HG03439 (cell line): ENCODE measurements around the gene RAD18.

Source experiments
- ATAC-seq: cut with Tn5 transposase; IDR thresholded peaks from one replicate; pipeline ENCODE4 v1.9.1; 2021; ENCODE audit warnings: mild to moderate bottlenecking, moderate library complexity; ENCODE audit not compliant: unreplicated experiment

Gene RAD18

GRCh38 chr3:8985876-8986275, 22.6 kb upstream of the RAD18 start:
- no peak for ATAC-seq

DNA sequence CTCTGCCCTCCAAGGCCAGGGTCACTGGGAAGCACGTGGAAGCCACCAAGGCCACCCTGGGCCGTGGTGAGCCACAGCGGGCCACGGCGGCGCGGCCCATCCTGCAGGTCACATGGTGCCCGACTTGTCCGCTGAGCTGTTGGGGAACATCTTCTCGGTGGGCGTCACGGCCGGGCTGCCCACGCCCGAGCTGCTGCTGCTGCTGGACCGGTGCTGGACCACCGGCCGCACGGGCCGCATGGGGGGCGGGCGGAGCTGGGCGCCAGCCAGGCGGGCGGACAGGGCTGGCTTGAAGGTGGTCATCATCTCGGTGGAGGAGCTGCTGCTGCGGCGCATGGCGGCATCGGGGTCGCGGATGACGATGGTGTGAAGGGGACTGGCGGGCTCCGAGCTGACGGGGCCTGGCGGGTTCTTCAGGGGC, 22.1 kb upstream of the RAD18 start:
- no peak for ATAC-seq

GRCh38 chr3:8984526-8984925, 21.3 kb upstream of the RAD18 start:
- no peak for ATAC-seq

DNA sequence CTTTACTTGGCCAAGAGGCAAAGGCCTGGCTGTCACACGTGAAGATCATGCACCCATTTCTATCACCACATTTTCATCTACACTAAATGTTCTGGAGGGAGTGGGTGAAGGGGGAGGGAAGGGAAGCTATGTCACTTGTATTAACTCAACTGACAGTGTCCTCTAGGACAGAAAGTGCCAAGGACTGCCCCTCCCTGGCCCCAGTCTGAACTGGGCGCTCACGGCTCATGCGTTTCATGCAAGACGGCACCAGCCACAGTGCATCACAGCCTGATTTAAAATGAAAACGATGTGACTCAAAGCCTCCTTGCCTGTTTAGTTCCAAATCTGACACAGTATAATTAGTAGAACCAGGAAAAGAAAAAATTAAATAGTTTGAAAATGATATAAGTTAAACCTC, 20.8 kb upstream of the RAD18 start:
- no peak for ATAC-seq

- no peak for ATAC-seq
Observed at GRCh38 chr3:8983591-8983990, 20.3 kb upstream of the RAD18 start.

DNA sequence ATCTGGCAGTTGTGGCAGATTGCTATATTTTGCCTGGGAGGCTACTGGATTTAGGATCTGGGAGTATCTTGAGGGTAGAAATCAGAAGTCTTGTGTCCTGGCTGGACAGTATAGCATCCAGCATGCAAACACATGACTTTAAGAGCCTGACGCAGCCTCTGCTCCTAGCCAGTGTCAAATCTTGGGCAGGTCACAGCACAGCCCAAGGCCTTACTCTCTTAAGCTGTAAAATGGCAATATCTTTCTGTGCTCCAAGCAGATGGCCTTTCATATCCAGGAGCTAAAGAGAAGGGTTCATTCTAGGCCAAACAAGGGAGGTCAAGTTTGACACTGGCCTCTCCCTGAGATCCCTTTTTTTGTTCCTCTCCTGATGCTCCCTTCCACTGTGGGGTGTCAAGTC, 19.8 kb upstream of the RAD18 start:
- no peak for ATAC-seq

- ATAC-seq, result no peak
Observed at GRCh38 chr3:8982509-8982908, 19.2 kb upstream of the RAD18 start.

DNA sequence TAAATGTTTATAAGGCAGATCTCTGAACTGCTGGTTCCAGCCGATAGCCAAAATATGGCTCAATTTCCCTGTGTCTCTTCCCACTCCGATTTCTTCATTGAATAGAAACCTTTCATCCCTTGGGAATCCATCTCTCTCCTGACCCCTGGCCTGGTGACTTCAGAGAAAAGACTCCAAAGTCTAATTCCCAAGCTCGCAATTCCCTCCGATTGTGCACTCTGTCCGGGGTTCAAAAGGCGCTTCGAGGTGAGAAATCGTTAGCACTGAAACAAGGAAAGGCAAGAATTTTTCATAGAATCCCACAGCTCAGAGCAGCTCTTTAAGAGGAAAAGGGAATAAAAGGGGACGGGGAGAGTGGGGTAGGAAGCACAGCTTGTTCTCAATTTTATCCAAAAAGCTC, 18.4 kb upstream of the RAD18 start:
- no peak for ATAC-seq

- ATAC-seq, result no peak
Observed at GRCh38 chr3:8981296-8981695, 18.0 kb upstream of the RAD18 start.

DNA sequence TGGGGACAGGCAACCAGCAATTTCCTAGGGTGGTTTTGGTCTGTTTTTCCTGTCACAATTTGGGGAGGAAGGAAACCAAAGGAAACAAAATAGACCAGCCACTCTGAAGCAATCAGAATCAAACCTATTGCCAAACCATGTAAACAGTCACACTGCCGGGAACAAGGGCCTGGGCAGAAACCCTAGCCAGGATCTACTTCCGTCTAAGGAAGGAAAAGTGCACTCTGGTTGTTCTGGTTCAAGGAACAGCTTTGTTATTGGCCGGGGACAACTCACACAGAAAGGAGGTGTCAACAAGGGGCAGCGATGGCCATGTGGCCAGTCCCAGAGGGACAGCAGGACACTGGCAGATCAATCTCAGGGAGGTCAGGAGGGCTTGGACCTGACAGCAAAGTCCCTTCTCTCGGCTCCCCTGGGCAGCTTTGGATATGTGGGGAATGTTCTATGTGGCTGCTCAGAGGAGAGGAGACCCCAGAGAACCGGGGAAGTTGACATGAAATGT, 17.5 kb upstream of the RAD18 start:
- ATAC-seq, result no peak

DNA sequence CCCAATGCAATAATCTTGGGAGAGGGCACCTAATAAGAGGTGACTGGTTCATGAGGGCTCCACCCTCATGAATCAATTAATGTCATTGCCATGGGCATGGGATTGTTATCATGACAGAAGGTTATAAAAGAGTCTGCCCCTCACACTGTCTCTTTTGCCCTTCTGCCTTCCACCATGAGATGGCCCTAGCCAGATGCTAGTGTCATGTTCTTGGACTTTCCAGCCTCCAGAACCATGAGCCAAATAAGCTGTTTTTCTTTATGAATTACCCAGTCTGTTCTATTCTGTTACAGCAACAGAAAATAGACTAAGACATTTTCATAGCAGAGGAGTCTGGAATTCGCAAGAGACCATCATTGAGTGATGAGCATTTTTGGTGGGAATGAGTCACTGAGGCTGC, 16.0 kb upstream of the RAD18 start:
- ATAC-seq, result no peak

DNA sequence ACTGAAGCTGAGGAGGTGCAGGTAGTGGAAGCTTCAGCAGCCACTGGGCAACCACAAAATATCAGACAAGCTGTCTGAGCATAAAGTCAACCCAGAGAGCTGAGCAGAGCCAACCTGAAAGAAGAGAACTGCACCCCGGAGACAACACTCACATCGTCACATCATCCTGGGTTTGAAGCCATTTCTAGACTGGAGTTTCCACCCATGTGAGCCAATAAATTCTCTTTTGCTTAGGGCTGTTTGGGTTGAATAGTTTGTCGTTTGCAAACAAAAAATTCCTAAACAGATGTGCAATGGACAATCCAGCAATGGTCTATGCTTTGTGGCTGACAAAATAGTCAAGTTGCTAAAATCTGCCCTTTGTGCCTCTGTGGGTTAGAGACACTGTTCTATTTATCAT, 15.3 kb upstream of the RAD18 start:
- ATAC-seq, result no peak

DNA sequence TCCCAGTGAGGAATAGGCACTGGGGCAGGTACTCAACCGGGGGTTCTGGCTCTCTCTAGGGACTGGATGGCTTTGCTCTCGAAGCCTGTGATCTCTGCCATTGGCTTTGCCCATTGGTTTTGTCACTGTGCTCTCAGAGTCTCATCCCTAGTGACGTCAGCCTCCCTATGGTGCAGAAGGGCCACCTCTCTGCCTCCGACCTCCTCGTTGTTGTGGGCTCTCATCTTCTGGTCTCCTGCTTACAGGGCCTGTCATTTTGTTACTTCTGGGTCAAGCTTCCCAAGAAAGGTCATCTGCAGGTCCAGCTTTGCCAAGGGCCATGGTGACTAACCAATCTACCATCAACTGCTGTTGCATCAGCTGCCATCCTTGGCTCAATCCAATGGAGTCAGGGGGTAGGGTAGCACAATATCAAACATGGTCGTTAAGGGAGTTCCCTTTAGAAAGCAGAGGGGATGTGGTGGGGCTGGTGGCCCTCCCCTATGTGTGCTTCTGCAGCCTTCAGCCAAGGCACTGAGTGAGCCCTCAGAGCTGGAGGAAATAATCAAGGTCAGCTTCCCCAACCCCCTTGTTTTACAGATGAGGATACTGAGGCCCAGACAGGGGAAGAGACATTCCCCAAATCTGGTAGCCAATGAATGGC, 13.4 kb upstream of the RAD18 start:
- no peak for ATAC-seq

- ATAC-seq, result no peak
Observed at GRCh38 chr3:8975081-8976020, 12.1 kb upstream of the RAD18 start.

DNA sequence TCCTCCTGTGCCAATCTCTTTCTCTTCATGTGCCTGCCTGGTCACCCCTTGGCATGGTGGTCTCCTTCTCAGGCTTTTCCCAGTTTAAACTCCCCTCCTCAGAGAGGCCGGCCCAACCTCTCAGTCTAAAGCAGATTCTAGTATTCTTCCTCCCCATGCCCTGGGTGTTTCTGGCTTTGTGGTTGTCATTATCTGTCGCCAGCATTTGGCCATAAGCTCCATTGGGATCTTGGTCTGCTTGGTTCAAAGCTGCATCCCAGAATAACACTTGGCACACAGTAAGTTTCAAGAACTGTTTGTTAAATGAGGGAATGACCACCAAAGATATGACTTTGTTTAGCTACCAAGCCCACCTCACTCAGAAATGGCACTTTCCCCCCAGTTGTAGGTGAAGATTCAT, 11.2 kb upstream of the RAD18 start:
- no peak for ATAC-seq

- no peak for ATAC-seq
Observed at GRCh38 chr3:8972639-8973038, 9.4 kb upstream of the RAD18 start.

DNA sequence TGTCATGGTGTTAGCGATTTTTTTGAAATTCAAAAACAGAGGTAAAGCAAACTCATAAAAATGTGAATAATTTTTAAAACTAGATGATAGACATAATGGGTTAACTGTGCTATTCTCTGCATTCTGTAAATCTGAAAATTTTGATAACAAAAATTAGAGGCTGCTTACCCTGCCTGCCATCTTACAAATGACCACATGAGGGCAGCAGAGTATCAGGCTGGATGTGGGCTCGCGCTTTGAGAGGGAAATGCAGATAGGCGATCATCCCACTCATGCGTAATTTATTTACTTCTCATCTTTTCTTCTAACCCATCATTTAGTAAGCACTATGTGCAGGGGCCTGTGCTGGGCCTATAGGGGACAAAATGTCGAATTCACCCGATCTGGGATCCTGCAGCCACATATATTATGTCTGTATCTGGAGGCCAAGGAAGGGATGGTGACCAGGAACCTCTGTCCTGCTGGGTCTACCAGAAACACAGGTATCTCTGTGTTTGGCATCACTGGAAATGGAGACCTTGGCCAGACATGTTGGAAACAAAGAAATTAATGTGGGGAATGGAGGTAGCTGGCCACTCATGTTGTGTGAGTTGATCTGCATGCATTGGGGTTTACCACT, 7.8 kb upstream of the RAD18 start:
- peak; percentile 65 for ATAC-seq

GRCh38 chr3:8969241-8969640, 6.0 kb upstream of the RAD18 start:
- ATAC-seq, result no peak

DNA sequence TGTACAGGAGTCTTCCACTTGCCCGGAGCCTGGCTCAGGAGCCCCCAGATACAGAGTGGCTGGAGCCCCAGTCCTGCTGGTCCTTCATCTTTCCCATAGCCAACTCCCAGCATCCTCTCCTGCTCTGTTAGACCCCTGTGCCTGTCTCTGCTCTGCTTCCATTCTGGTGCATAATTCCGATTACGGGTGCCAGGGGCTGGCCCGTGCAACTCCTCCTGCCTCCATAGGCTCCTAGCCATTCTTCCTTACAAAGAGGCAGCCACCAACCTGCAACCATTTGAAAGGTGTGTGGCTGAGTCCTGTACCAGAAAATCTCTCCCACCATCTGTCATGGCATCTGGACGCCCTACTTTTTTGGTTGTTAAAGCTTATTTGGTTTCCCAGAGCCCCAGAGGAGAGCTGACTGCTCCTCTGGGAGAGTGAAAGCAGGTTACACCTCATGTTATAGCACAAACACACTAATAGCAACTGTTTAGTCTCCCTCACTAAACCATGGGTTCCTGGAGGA, 5.2 kb upstream of the RAD18 start:
- no peak for ATAC-seq

DNA sequence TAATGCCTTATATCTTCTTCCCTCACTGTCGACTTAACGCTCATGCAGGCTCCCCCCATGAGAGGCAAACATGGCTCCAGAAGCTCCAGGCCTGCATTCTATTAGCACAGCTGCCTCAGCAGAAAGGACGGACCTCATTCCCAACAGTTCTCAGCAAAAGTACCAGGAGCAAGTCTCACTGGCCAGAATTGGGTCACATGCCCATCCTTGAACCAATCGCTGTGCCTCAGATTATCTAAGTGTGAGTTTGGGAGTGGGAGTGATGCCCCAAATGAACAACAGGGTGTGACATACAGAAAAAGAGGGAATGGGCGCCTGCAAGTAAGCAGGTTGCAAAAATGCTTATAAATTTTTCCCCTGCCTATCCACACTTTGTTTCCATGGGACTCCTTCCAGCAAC, 4.3 kb upstream of the RAD18 start:
- ATAC-seq, result no peak

- ATAC-seq, result no peak
Observed at GRCh38 chr3:8966820-8967348, 3.6 kb upstream of the RAD18 start.
